Measurements from ENCODE around the gene ELK3.

The ELK3 gene

GRCh38 chr12:96235484-96235826 lies 41.3 kb downstream of the ELK3 start:
- DNase-seq (ENCODE audit: low spot score) = no peak

GRCh38 chr12:96236221-96236822 lies 42.1 kb downstream of the ELK3 start:
- no peak for DNase-seq (ENCODE audit: low spot score)

- no peak for DNase-seq (ENCODE audit: low spot score)
Measured at GRCh38 chr12:96237035-96237434, 42.9 kb downstream of the ELK3 start.

- DNase-seq (ENCODE audit: low spot score) = no peak
Measured at GRCh38 chr12:96237465-96238077, 43.4 kb downstream of the ELK3 start.

- no peak for DNase-seq (ENCODE audit: low spot score)
Measured at GRCh38 chr12:96238336-96239047, 44.3 kb downstream of the ELK3 start.

GRCh38 chr12:96239711-96240635 lies 45.8 kb downstream of the ELK3 start:
- no peak for DNase-seq (ENCODE audit: low spot score)

- DNase-seq (ENCODE audit: low spot score) = no peak
Measured at GRCh38 chr12:96240656-96241055, 46.5 kb downstream of the ELK3 start.

- no peak for DNase-seq (ENCODE audit: low spot score)
Measured at GRCh38 chr12:96241431-96241830, 47.3 kb downstream of the ELK3 start.

GRCh38 chr12:96241846-96242256 lies 47.7 kb downstream of the ELK3 start:
- DNase-seq (ENCODE audit: low spot score) = no peak

- DNase-seq (ENCODE audit: low spot score) = no peak
Measured at GRCh38 chr12:96242597-96242996, 48.4 kb downstream of the ELK3 start.

- DNase-seq (ENCODE audit: low spot score) = no peak
Measured at GRCh38 chr12:96244826-96245225, 50.7 kb downstream of the ELK3 start.

GRCh38 chr12:96246926-96247505 lies 52.8 kb downstream of the ELK3 start:
- no peak for DNase-seq (ENCODE audit: low spot score)

- no peak for DNase-seq (ENCODE audit: low spot score)
Measured at GRCh38 chr12:96247563-96247962, 53.4 kb downstream of the ELK3 start.

- no peak for DNase-seq (ENCODE audit: low spot score)
Measured at GRCh38 chr12:96248136-96248931, 54.2 kb downstream of the ELK3 start.

GRCh38 chr12:96249196-96250118 lies 55.3 kb downstream of the ELK3 start:
- no peak for DNase-seq (ENCODE audit: low spot score)

GRCh38 chr12:96250119-96250685 lies 56.0 kb downstream of the ELK3 start:
- DNase-seq (ENCODE audit: low spot score) = no peak

- no peak for DNase-seq (ENCODE audit: low spot score)
Measured at GRCh38 chr12:96255077-96255476, 60.9 kb downstream of the ELK3 start.

- DNase-seq (ENCODE audit: low spot score) = no peak
Measured at GRCh38 chr12:96256672-96257361, 62.6 kb downstream of the ELK3 start.

GRCh38 chr12:96257550-96258103 lies 63.5 kb downstream of the ELK3 start:
- no peak for DNase-seq (ENCODE audit: low spot score)
